Cerebellar cortex (tissue), 1 donor: ENCODE data around the gene DLG4.

Source experiments
- DNase-seq: peaks from one replicate; pipeline ENCODE4 v3.0.0-alpha.2; 2015; ENCODE audit warnings: low spot score

Gene DLG4

GRCh38 chr17:7229504-7229903 lies 9.9 kb upstream of the DLG4 start:
- DNase-seq = no peak

DNA sequence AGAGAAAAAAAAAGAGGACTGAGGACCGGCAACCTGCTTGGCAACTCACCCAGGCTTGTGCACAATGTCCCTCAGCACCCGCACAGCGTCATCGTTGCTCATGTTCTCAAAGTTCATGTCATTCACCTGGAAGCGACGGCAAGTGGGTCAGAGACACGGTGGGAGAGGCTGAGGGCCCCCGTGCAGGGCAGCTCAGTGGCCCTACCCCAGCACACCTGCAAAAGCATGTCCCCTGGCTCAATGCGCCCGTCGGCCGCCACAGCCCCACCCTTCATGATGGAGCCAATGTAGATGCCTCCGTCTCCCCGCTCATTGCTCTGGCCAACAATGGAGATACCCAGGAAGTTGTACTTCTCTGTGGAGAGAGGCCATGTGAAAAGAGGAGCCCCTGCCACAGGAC lies 9.3 kb upstream of the DLG4 start:
- DNase-seq = no peak

DNA sequence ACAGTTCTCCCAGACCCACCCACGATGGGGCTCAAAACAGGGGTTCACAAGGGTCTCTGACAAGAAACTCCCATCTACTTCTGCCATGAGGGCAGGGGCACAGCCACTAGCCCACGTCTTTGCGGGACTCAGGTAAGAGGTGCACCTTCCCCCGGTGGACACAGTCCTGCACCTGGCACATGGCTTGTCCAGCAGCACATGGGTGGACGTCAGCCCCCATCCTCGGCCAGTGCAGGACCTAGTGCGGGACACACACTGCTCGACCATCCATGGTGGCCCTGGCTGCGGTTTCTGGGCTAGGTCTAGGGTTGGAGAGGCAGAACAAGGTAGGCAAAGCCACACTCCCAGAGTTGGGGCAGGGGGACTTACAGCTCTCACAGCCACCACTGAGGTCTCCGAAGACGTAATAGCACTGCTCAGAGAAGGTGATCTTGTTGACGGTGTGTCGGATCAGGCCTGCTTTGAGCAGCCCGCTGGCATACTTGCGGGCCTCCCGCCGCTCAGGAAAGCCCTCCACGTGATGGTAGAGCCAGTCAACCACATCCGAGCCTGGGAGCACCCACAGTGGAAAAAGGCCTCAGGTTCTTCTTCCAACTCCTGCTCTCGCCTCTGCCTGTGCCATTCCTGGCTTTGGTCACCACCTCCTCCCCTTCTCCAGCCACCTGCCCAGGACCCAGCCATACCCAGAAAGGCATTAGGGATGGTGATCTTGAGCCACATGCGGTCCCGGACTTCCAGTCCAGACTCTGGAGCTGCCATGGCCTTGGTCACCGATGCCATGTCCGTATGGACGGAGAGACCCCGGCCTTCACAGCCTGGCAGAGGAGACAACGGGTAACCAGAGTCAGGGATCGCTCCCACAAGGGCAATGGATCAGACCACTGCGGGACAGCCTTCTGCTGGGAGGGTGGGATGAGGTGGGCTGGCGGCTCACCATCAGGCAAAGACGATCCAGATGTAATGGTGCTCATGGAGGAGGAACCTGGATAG lies 7.4 kb upstream of the DLG4 start:
- DNase-seq = no peak

GRCh38 chr17:7225711-7226331 lies 6.2 kb upstream of the DLG4 start:
- DNase-seq = no peak

- no peak for DNase-seq
Observed at GRCh38 chr17:7224661-7225111, 5.0 kb upstream of the DLG4 start.

GRCh38 chr17:7224110-7224509 lies 4.5 kb upstream of the DLG4 start:
- no peak for DNase-seq

DNA sequence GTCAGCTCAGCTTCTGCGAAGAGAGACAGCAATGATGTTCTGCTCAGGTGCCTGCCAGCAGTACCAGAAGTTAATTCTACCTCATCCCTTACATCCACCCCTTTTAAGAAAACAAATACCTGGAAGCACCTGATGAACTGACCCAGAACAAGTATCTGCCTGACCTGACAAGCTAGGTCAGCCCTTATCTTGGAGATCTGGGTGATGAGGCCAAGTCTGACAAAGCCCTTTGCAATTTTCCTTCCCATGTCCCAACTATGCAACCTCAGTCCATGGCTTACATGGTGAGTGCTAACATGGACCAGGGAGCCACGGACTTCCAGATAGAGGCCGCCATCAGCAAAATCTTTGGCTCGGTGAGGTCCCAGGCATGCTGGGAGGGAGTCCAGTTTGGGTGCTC lies 3.7 kb upstream of the DLG4 start:
- DNase-seq = no peak

DNA sequence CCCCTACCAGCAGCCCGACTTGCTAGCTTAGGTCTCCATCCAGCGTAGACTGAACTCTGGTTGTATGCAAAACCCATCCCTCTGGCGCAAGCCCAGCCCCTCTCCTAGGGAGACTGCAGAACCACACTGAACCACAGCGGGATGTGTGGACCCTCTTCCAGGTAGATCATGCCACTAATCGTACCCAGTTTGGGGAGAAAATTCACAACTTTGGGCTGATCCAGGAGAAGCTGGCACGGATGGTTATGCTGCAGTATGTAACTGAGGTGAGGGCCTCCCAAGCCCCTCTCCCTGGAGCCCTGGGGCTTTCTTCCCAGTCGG lies 3.3 kb upstream of the DLG4 start:
- DNase-seq = peak; percentile 59

GRCh38 chr17:7222093-7222971 lies 2.7 kb upstream of the DLG4 start:
- DNase-seq = peak; percentile 28

DNA sequence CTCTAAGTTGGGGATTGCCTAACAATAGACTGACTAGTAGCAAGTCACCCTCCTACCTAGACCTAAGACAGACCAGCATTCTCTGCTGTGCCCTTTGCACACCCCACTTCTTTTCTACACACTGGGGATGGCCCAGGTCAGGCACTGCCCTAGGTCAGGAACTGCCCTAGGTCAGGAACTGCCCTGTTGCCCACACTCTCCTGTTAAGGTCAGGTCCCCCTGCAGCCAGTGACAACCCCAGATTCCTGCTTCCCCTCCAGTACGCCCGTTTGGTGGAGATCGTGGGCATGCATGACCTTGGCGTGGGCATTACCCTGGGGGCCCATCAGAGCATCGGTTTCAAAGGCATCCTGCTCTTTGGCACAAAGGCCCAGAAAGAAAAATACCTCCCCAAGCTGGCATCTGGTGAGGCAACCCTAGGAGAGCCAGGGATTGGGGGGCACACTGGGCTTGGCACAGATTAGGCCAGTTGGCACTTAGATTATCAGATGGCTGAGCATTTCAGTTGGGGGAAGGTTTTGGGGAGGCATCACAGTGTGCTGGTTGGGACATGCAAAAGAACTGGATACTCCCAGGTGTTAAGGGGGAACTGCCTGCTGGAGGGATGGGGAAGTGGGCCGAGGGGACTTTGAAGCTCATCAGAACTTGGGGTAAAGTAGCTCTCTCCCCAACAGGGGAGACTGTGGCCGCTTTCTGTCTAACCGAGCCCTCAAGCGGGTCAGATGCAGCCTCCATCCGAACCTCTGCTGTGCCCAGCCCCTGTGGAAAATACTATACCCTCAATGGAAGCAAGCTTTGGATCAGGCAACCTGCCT lies 1.8 kb upstream of the DLG4 start:
- no peak for DNase-seq

DNA sequence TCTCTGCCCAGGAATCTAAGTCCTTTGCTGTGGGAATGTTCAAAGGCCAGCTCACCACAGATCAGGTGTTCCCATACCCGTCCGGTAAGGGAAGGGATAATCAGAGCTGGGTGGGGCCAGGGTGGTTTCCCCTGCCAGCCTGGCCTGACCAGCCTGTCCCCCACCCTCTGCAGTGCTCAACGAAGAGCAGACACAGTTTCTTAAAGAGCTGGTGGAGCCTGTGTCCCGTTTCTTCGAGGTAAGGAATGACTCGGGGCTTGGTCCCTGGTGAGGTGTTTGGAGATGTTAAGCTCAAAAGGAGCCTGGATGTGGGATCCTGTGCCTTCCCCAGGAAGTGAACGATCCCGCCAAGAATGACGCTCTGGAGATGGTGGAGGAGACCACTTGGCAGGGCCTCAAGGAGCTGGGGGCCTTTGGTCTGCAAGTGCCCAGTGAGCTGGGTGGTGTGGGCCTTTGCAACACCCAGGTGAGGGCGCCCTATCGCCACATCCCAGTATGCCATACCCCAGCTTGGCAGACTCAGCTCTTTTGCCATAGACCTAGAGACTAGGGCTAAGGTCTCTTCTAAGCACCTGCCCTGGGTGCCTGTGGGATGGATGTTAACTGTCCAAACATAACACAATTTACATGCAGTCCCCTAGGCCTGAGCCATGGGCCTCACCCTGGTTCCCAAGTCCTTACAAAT lies 1.1 kb upstream of the DLG4 start:
- peak; percentile 70 for DNase-seq

DNA sequence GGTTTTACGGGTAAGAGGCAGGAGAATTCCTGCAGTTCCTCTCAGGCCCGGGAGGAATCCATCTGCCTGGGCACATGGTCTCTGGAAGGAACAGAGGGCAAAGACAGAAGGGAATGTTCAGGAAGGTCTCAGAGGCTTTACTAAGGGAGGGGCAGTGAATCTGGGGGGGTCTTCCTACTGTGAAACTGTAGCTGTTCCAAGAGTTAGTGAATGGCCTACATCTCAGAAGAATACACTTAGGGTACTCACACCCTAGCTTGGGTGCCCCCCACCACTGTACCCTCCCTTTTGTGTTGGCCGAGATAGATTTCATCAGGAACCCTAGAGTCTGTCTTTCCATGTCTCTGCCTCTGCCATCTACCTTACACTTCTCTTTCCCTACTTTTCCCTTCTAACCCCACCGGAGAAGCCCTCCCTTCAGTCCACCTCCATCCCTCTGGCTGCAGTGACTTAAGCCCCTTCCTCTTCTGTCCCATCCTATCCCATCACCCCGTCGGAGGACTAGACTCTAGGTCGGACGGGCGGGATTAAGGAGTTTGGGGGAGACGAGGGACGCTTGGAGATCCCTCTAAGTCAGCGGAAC lies 316 bp downstream of the DLG4 start:
- no peak for DNase-seq

DNA sequence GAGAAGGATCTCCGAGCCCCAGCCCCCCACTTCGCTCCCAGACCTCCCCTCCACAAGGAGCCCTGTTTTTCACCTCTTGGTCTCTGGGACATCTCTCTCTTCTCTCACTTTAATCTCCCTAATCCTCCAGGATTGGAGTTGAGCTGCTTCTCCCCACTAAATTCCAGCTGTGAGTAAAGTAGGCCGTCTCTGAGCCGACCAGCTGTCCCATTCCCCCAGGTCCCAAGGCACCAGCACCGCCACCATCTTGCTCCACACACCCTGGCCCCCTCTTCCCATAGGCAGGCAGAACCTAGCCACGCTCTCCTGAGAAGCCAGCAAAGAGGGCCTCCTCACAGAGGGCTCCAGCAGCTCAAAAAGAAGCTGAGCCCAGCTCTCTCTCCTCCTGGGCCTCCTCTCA lies 878 bp downstream of the DLG4 start:
- no peak for DNase-seq

- DNase-seq = peak; percentile 37
Observed at GRCh38 chr17:7218166-7218565, 1.5 kb downstream of the DLG4 start.

- peak; percentile 87 for DNase-seq
Observed at GRCh38 chr17:7217113-7217987, 2.3 kb downstream of the DLG4 start.

GRCh38 chr17:7216242-7217112 lies 3.2 kb downstream of the DLG4 start:
- DNase-seq = no peak

GRCh38 chr17:7215652-7216180 lies 3.9 kb downstream of the DLG4 start:
- no peak for DNase-seq

DNA sequence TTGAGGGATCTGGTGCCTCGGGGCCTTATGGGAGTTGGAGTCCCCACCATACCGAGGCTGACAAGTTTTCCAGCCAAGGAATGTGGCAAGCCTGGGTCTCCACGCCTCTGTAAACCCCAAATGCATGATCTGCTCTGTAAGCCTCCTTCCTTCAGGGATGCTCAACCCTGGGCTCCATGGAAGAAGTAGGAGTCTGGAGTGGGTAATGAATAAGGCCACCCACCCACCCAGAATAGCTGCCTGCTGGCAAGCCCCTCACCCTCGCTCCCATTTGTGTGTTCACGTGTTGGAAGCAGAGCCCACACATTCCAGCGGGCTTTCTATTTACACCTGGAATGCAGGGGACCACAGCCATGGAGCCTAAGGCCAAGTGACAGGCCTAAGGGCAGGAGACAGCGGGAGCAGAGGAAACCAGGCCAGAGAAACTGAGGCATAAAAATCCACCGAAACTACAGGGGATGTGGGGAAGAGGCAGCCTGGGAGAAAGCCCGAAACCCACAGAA lies 4.4 kb downstream of the DLG4 start:
- no peak for DNase-seq
